ENCODE results near the gene TRAPPC12.

Gene TRAPPC12

DNA sequence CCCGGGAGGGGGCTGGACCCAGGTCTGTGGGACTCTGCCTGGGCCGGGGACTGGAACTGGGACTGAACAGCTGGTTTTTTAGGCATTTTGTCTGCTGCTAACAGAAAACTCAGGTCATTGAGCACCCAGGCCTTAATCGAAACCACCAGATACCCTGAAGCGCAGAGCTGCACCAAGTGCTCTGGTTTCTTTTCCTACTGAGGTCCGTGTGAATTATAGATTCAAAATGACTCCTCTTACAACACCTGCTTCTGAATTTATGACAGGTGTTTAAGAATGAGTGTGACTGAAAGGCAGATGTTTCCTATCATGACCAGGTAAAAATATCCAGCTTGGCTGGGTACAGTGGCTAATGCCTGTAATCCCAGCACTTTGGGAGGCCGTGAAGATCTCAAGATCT is 47.8 kb downstream of the TRAPPC12 start:
- Histone ChIP-seq H3K27me3 (ENCODE audit: control insufficient read depth in 1 of 2, insufficient read depth in 1 of 2, low read length in 2 of 2) (no peaks in the 10 kb centered on the region), H2BK12ac (ENCODE audit: low read length in 2 of 2) (no peak overlapping the region), H4K8ac (ENCODE audit: low read length) (no peak overlapping the region), H3K36me3 (ENCODE audit: control insufficient read depth in 1 of 2, insufficient read depth in 2 of 2, low read depth in 1 of 2, low read length in 2 of 2) (peaks cover 43 to 93% of the 10 kb centered on the region in 2 experiments), H2BK15ac (ENCODE audit: low read depth, poor library complexity, severe bottlenecking) (no peak overlapping the region), H3K79me1 (replicated peaks; ENCODE audit: low read length, poor library complexity, severe bottlenecking) (peaks cover 27% of the 10 kb centered on the region), H3K27ac (ENCODE audit: low read length, poor library complexity, severe bottlenecking) (no peak overlapping the region), H2AFZ (ENCODE audit: low read depth, low read length) (no peak overlapping the region), H3K4me1 (ENCODE audit: control insufficient read depth, insufficient read depth, low read depth, low read length) (no peaks in the 10 kb centered on the region), H3K14ac (ENCODE audit: low read length in 2 of 2) (no peak overlapping the region), H2BK5ac (ENCODE audit: low read depth, low read length, poor library complexity, severe bottlenecking) (no peak overlapping the region), H4K91ac (ENCODE audit: low read length) (no peak overlapping the region), H3K4me2 (ENCODE audit: low read length, poor library complexity, severe bottlenecking) (no peak overlapping the region), H2BK120ac (ENCODE audit: low read depth, low read length) (no peak overlapping the region), H3K9me3 (ENCODE audit: control insufficient read depth, low read length) (no peaks in the 10 kb centered on the region), H3K4ac (ENCODE audit: low read depth in 1 of 2, low read length in 2 of 2) (no peak overlapping the region), H3K4me3 (ENCODE audit: insufficient read depth in 1 of 2, low read depth in 1 of 2, low read length in 2 of 2) (no peak overlapping the region), H3K9ac (ENCODE audit: low read length) (no peak overlapping the region), H3K18ac (ENCODE audit: low read depth in 1 of 2, low read length in 2 of 2) (no peak overlapping the region), H3K23ac (ENCODE audit: low read length in 2 of 2) (no peak overlapping the region), H2AK5ac (ENCODE audit: low read length, severe bottlenecking) (no peak overlapping the region)
- WGBS, result 99% methylated on average over 5 of the region's 6 CpGs
- DNase-seq, result no peak

- Histone ChIP-seq H3K4ac (ENCODE audit: low read depth in 1 of 2, low read length in 2 of 2) (no peak overlapping the region), H3K23ac (ENCODE audit: low read length in 2 of 2) (no peak overlapping the region), H3K27me3 (ENCODE audit: control insufficient read depth in 1 of 2, insufficient read depth in 1 of 2, low read length in 2 of 2) (no peaks in the 10 kb centered on the region), H3K4me1 (ENCODE audit: control insufficient read depth, insufficient read depth, low read depth, low read length) (no peaks in the 10 kb centered on the region), H2BK120ac (ENCODE audit: low read depth, low read length) (no peak overlapping the region), H3K36me3 (ENCODE audit: control insufficient read depth in 1 of 2, insufficient read depth in 2 of 2, low read depth in 1 of 2, low read length in 2 of 2) (peaks cover 42 to 93% of the 10 kb centered on the region in 2 experiments), H3K4me2 (ENCODE audit: low read length, poor library complexity, severe bottlenecking) (no peak overlapping the region), H2AK5ac (ENCODE audit: low read length, severe bottlenecking) (no peak overlapping the region), H4K8ac (ENCODE audit: low read length) (no peak overlapping the region), H3K4me3 (ENCODE audit: insufficient read depth in 1 of 2, low read depth in 1 of 2, low read length in 2 of 2) (no peak overlapping the region), H2BK12ac (ENCODE audit: low read length in 2 of 2) (no peak overlapping the region), H3K18ac (ENCODE audit: low read depth in 1 of 2, low read length in 2 of 2) (no peak overlapping the region), H2BK15ac (ENCODE audit: low read depth, poor library complexity, severe bottlenecking) (no peak overlapping the region), H3K9me3 (ENCODE audit: control insufficient read depth, low read length) (no peaks in the 10 kb centered on the region), H3K27ac (ENCODE audit: low read length, poor library complexity, severe bottlenecking) (no peak overlapping the region), H3K14ac (ENCODE audit: low read length in 2 of 2) (no peak overlapping the region), H3K79me1 (replicated peaks; ENCODE audit: low read length, poor library complexity, severe bottlenecking) (peaks cover 26% of the 10 kb centered on the region), H2AFZ (ENCODE audit: low read depth, low read length) (no peak overlapping the region), H2BK5ac (ENCODE audit: low read depth, low read length, poor library complexity, severe bottlenecking) (no peak overlapping the region), H4K91ac (ENCODE audit: low read length) (no peak overlapping the region), H3K9ac (ENCODE audit: low read length) (no peak overlapping the region)
- DNase-seq, result no peak
- 95% methylated on average over 10 of the region's 10 CpGs for WGBS
Measured at GRCh38 chr2:3428577-3428976, 49.1 kb downstream of the TRAPPC12 start.

GRCh38 chr2:3429066-3429610 is 49.6 kb downstream of the TRAPPC12 start:
- H3K4me1 ChIP-seq (ENCODE audit: control insufficient read depth, insufficient read depth, low read depth, low read length), result no peaks in the 10 kb centered on the region
- no peak for DNase-seq
- no peak overlapping the region for H3K9ac ChIP-seq (ENCODE audit: low read length)
- H3K36me3 ChIP-seq (ENCODE audit: control insufficient read depth in 1 of 2, insufficient read depth in 2 of 2, low read depth in 1 of 2, low read length in 2 of 2), result peaks cover 40 to 93% of the 10 kb centered on the region in 2 experiments
- H3K23ac ChIP-seq (ENCODE audit: low read length in 2 of 2), result no peak overlapping the region
- peaks cover 26% of the 10 kb centered on the region for H3K79me1 ChIP-seq (replicated peaks; ENCODE audit: low read length, poor library complexity, severe bottlenecking)
- H2BK5ac ChIP-seq (ENCODE audit: low read depth, low read length, poor library complexity, severe bottlenecking), result no peak overlapping the region
- H3K4me2 ChIP-seq (ENCODE audit: low read length, poor library complexity, severe bottlenecking), result no peak overlapping the region
- H3K4me3 ChIP-seq (ENCODE audit: insufficient read depth in 1 of 2, low read depth in 1 of 2, low read length in 2 of 2), result no peak overlapping the region
- H3K9me3 ChIP-seq (ENCODE audit: control insufficient read depth, low read length), result no peaks in the 10 kb centered on the region
- H4K8ac ChIP-seq (ENCODE audit: low read length), result no peak overlapping the region
- H2AK5ac ChIP-seq (ENCODE audit: low read length, severe bottlenecking), result no peak overlapping the region
- H3K14ac ChIP-seq (ENCODE audit: low read length in 2 of 2), result no peak overlapping the region
- H3K4ac ChIP-seq (ENCODE audit: low read depth in 1 of 2, low read length in 2 of 2), result no peak overlapping the region
- H2BK15ac ChIP-seq (ENCODE audit: low read depth, poor library complexity, severe bottlenecking), result no peak overlapping the region
- H2BK120ac ChIP-seq (ENCODE audit: low read depth, low read length), result no peak overlapping the region
- H3K27me3 ChIP-seq (ENCODE audit: control insufficient read depth in 1 of 2, insufficient read depth in 1 of 2, low read length in 2 of 2), result no peaks in the 10 kb centered on the region
- H3K27ac ChIP-seq (ENCODE audit: low read length, poor library complexity, severe bottlenecking), result no peak overlapping the region
- H2BK12ac ChIP-seq (ENCODE audit: low read length in 2 of 2), result no peak overlapping the region
- no peak overlapping the region for H3K18ac ChIP-seq (ENCODE audit: low read depth in 1 of 2, low read length in 2 of 2)
- WGBS, result 100% methylated on average over 6 of the region's 6 CpGs
- H4K91ac ChIP-seq (ENCODE audit: low read length), result no peak overlapping the region
- no peak overlapping the region for H2AFZ ChIP-seq (ENCODE audit: low read depth, low read length)

GRCh38 chr2:3430172-3430571 is 50.7 kb downstream of the TRAPPC12 start:
- Histone ChIP-seq H3K79me1 (replicated peaks; ENCODE audit: low read length, poor library complexity, severe bottlenecking) (peaks cover 23% of the 10 kb centered on the region), H3K9ac (ENCODE audit: low read length) (peak overlapping the region; percentile 39), H3K4ac (ENCODE audit: low read depth in 1 of 2, low read length in 2 of 2) (no peak overlapping the region), H3K36me3 (ENCODE audit: control insufficient read depth in 1 of 2, insufficient read depth in 2 of 2, low read depth in 1 of 2, low read length in 2 of 2) (peaks cover 41 to 90% of the 10 kb centered on the region in 2 experiments), H3K23ac (ENCODE audit: low read length in 2 of 2) (no peak overlapping the region), H4K8ac (ENCODE audit: low read length) (no peak overlapping the region), H2BK5ac (ENCODE audit: low read depth, low read length, poor library complexity, severe bottlenecking) (no peak overlapping the region), H4K91ac (ENCODE audit: low read length) (no peak overlapping the region), H3K27me3 (ENCODE audit: control insufficient read depth in 1 of 2, insufficient read depth in 1 of 2, low read length in 2 of 2) (no peaks in the 10 kb centered on the region), H3K14ac (ENCODE audit: low read length in 2 of 2) (no peak overlapping the region), H3K9me3 (ENCODE audit: control insufficient read depth, low read length) (no peaks in the 10 kb centered on the region), H3K4me1 (ENCODE audit: control insufficient read depth, insufficient read depth, low read depth, low read length) (no peaks in the 10 kb centered on the region), H2AK5ac (ENCODE audit: low read length, severe bottlenecking) (no peak overlapping the region), H3K4me3 (ENCODE audit: insufficient read depth in 1 of 2, low read depth in 1 of 2, low read length in 2 of 2) (no peak overlapping the region), H2AFZ (ENCODE audit: low read depth, low read length) (no peak overlapping the region), H2BK120ac (ENCODE audit: low read depth, low read length) (no peak overlapping the region), H3K4me2 (ENCODE audit: low read length, poor library complexity, severe bottlenecking) (no peak overlapping the region), H3K18ac (ENCODE audit: low read depth in 1 of 2, low read length in 2 of 2) (no peak overlapping the region), H2BK15ac (ENCODE audit: low read depth, poor library complexity, severe bottlenecking) (no peak overlapping the region), H3K27ac (ENCODE audit: low read length, poor library complexity, severe bottlenecking) (no peak overlapping the region), H2BK12ac (ENCODE audit: low read length in 2 of 2) (no peak overlapping the region)
- no peak for DNase-seq
- 100% methylated on average over 6 of the region's 6 CpGs for WGBS

Measured in mesenchymal stem cell (in vitro differentiated cells and primary cell).